Tibial nerve (tissue), 4 donors: ENCODE data around the gene SRRM2. TPM values are rescaled to one million over a fixed set of nuclear protein-coding genes. Genes with fewer than 3 reads are reported as not detected.

Experiments
- DNase-seq, 2 donors: peaks; one replicate each; pipeline ENCODE4 v3.0.0-alpha.2; 2019; ENCODE audit warnings: low spot score in 2 of 2
- H3K27ac ChIP-seq, 4 donors: fragments of 200-600 bp; sonication (generic) in 3 of 4; one replicate each; pipeline ENCODE4 v1.5.1; 2017 to 2019; ENCODE audit warnings: mild to moderate bottlenecking in 1 of 4
- H3K27me3 ChIP-seq, 2 donors: fragments of 200-600 bp; sonication (generic) in 1 of 2; one replicate each; pipeline versions ENCODE4 v1.5.1 to v1.6.0; 2017 to 2019
- H3K36me3 ChIP-seq, 3 donors: fragments of 200-600 bp; sonication (generic); one replicate each; pipeline ENCODE4 v1.5.1; 2018 to 2019
- H3K4me1 ChIP-seq, 4 donors: fragments of 200-600 bp; sonication (generic) in 3 of 4; one replicate each; pipeline ENCODE4 v1.5.1; 2017 to 2019
- H3K4me3 ChIP-seq, 4 donors: fragments of 200-600 bp; sonication (generic) in 3 of 4; one replicate each; pipeline ENCODE4 v1.5.1; 2017 to 2019; ENCODE audit warnings: mild to moderate bottlenecking in 1 of 4, moderate library complexity in 1 of 4
- H3K9me3 ChIP-seq, 4 donors: fragments of 200-600 bp; sonication (generic) in 3 of 4; one replicate each; pipeline ENCODE4 v1.5.1; 2017 to 2019
- EP300 ChIP-seq, 2 donors: sonication (generic); formaldehyde crosslinking; IDR thresholded peaks; one replicate each; pipeline ENCODE4 v1.6.1; 2017; ENCODE audit warnings: antibody characterized with exemption in 2 of 2, mild to moderate bottlenecking in 1 of 2
- POLR2A ChIP-seq, 2 donors: fragments of 450-650 bp; IDR thresholded peaks; one replicate each; pipeline ENCODE4 v1.6.1; 2017; ENCODE audit warnings: antibody characterized with exemption in 2 of 2, mild to moderate bottlenecking in 2 of 2, moderate library complexity in 2 of 2
- WGBS, 2 donors: methylation state at CpG; one replicate each; pipeline ENCODE4 v1.1.5; 2018; 5-methylcytosine and 5-hydroxymethylcytosine counted together
- total RNA-seq, 4 donors: library from RNA; depleted of rRNA; stranded (reverse); fragments of >200 nt; gene quantifications; one replicate each; pipeline ENCODE4 v1.1.0, GENCODE V29; 2016
- TF ChIP-seq, protein P1 (sequence below), 5 experiments: fragments of 200-600 bp in 3 of 5; fragments of 450-650 bp in 2 of 5; sonication (generic) in 3 of 5; IDR thresholded peaks; one replicate each; pipeline ENCODE4 v1.5.1; 2016 to 2019; ENCODE audit warnings: antibody characterized with exemption in 5 of 5, mild to moderate bottlenecking in 3 of 5, moderate library complexity in 2 of 5

The SRRM2 gene
- total RNA-seq, 4 donors from 2014 or later = 843 to 1,374 (median 886) TPM

DNA sequence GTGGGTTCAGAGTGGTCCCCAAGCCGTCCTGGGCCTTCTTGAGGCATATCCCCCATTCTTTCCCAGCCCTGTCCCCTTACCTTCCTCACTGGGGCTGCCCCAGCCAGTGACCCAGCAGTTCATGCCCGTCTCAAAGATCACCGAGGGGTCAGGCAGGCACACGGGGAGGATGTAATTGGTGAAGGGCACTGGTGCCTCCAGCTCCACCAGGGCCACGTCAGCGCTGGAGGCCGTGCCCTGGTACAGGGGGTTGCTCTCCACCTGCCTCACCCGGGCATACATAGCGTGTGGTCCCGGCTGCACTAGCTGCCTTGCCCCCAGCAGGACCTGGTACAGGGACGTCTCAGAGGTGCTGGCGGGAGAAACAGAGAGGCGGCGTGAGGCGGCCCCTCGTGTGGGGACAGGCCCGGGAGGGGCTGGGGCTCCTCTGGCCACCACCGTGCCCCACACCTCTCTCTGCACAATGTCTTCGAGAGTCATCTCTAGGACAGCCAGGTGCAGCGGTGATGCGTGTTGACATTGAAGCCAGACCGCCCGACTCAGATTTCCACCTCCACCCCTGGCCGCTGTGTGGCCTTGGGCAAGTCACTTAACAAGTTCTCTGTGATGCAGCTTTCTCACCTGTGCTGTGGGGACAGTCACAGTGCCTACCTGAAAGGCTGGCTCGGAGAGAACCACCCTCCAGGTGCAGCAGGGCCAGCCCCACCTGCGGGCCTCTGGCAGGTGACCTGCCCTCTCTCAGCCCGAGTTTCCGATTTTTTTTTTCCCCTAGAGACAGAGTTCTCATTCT is 38.3 kb upstream of the SRRM2 start:
- Histone ChIP-seq H3K27ac (no peak overlapping the region), H3K9me3 (no peaks in the 10 kb centered on the region), H3K27me3 (peaks cover 0 to 4% of the 10 kb centered on the region in 2 donors), H3K36me3 (peaks cover 0 to 13% (median 0%) of the 10 kb centered on the region in 3 donors), H3K4me3 (no peak overlapping the region), H3K4me1 (peaks cover 0 to 9% (median 0%) of the 10 kb centered on the region in 4 donors)
- DNase-seq = no peak
- WGBS, 2 donors = 82 to 84% methylated on average over 23 to 25 of the region's 28 CpGs
- TF ChIP-seq, protein P1, sequence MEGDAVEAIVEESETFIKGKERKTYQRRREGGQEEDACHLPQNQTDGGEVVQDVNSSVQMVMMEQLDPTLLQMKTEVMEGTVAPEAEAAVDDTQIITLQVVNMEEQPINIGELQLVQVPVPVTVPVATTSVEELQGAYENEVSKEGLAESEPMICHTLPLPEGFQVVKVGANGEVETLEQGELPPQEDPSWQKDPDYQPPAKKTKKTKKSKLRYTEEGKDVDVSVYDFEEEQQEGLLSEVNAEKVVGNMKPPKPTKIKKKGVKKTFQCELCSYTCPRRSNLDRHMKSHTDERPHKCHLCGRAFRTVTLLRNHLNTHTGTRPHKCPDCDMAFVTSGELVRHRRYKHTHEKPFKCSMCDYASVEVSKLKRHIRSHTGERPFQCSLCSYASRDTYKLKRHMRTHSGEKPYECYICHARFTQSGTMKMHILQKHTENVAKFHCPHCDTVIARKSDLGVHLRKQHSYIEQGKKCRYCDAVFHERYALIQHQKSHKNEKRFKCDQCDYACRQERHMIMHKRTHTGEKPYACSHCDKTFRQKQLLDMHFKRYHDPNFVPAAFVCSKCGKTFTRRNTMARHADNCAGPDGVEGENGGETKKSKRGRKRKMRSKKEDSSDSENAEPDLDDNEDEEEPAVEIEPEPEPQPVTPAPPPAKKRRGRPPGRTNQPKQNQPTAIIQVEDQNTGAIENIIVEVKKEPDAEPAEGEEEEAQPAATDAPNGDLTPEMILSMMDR (IDR thresholded peaks at IDR 0.05) = no peak
- TF ChIP-seq POLR2A (IDR thresholded peaks at IDR 0.05) (no peak), EP300 (IDR thresholded peaks at IDR 0.05) (no peak)

DNA sequence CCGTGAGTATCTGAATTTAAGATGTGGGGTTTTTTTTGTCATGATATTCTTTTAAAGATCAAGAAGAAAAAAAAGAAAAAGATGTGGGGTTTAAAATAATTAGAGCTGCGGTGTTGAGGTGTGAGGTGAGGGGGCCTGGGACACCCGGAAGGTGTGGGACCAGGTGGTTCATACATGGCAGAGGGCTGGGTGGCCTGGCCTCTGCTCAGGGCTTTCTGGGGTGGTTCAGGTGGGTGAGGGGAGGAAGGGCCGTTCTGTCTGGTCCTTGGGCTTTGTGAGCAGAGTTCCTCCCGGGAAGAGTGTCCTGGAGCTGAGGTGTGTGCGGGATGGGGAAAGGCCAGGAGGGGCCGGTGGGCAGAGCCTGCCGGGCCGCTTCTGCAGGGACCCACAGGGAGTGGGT is 37.4 kb upstream of the SRRM2 start:
- TF ChIP-seq EP300 (IDR thresholded peaks at IDR 0.05) (no peak), POLR2A (IDR thresholded peaks at IDR 0.05) (no peak)
- TF ChIP-seq, protein P1 (IDR thresholded peaks at IDR 0.05) = no peak
- no peak for DNase-seq
- peaks cover 0 to 16% (median 0%) of the 10 kb centered on the region in 4 donors for H3K4me1 ChIP-seq
- whole genome bisulfite sequencing, 2 donors = 23 to 32% methylated on average over 7 to 9 of the region's 9 CpGs
- no peak overlapping the region for H3K4me3 ChIP-seq
- H3K27ac ChIP-seq = no peak overlapping the region
- peaks cover 0 to 4% (median 0%) of the 10 kb centered on the region in 3 donors for H3K36me3 ChIP-seq
- H3K27me3 ChIP-seq = peaks cover 0 to 4% of the 10 kb centered on the region in 2 donors
- H3K9me3 ChIP-seq = no peaks in the 10 kb centered on the region

DNA sequence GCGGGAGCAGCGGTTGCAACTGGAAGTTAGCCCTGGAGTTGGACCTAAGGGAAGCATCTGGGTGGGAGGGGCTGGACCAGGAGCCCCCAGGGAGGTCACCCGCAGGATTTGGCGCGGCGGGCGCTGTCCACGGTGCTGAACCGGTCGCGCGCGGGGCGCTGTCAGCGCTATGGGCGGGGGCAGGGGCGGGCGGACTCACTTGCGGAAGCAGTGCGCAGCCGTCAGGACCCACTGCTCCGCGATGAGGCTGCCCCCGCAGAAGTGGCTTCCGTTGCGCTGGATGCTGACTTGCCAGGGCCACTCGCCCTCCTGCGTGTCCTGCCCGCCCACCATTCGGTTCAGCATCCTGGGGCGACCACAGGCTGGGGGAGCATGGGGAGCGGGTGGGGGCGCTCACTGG is 36.9 kb upstream of the SRRM2 start:
- peaks cover 0 to 4% of the 10 kb centered on the region in 2 donors for H3K27me3 ChIP-seq
- DNase-seq = peak in 1 of 2 donors; percentile 25
- no peaks in the 10 kb centered on the region for H3K9me3 ChIP-seq
- WGBS, 2 donors = 6% methylated on average over 3 to 22 of the region's 33 CpGs
- TF ChIP-seq, protein P1 (IDR thresholded peaks at IDR 0.05) = no peak
- TF ChIP-seq POLR2A (IDR thresholded peaks at IDR 0.05) = no peak
- TF ChIP-seq EP300 (IDR thresholded peaks at IDR 0.05) = no peak
- no peak overlapping the region for H3K4me3 ChIP-seq
- H3K27ac ChIP-seq = no peak overlapping the region
- peaks cover 0 to 20% (median 0%) of the 10 kb centered on the region in 4 donors for H3K4me1 ChIP-seq
- no peaks in the 10 kb centered on the region for H3K36me3 ChIP-seq

DNA sequence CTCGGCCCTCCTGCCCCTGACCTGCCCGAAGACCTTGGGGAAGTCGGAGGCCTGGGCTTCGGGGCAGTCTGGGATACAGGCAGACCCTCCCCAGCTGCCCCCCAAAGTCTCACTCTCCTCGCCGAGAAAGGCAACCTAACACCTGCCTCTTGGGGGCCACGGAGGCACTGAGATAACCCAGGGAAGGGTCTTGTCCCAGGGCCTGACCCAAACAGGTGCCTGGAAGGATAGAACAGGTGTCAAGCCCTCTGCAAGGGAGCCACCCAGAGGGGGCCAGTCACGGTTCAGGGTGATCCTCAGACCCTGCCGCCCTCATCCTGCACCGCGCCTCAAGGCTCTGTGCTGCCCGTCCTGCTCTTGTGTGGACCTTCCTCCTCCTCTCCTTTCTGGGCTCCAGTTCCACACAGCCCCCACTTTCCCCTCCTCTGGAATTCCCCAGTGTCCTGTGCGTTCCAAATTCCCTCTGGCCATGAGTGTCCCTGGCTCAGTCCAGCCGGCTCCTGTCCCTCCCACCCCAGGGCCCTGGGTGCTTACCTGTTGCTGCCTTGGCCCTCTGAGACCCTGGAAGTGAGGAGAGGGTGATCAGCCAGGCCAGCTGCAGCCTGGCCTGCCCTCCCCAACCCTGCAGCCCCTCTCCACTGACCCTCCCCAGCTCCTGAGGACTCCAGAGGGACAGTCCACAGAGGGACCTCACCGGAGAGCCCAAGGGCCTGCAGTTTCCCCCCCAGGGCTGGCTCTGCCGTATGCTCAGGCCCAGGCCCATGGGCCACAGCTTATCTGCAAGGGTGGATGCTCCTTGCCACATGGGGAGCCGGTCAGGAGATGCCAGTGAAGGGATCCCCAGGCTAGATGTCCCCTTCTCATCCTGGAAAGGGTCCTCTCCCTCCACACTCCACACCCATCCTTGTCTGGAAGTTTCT is 36.2 kb upstream of the SRRM2 start:
- Histone ChIP-seq H3K4me3 (no peak overlapping the region), H3K27ac (no peak overlapping the region), H3K4me1 (peaks cover 0 to 23% (median 0%) of the 10 kb centered on the region in 4 donors), H3K27me3 (peaks cover 0 to 4% of the 10 kb centered on the region in 2 donors), H3K9me3 (no peaks in the 10 kb centered on the region), H3K36me3 (no peaks in the 10 kb centered on the region)
- no peak for TF ChIP-seq POLR2A (IDR thresholded peaks at IDR 0.05)
- TF ChIP-seq, protein P1 (IDR thresholded peaks at IDR 0.05) = no peak
- TF ChIP-seq EP300 (IDR thresholded peaks at IDR 0.05) = no peak
- WGBS, 2 donors = 65 to 76% methylated on average over 7 to 9 of the region's 17 CpGs
- DNase-seq = no peak
